Measurements from ENCODE around the gene C12orf42. TPM values are rescaled to one million over a fixed set of nuclear protein-coding genes. Genes with fewer than 3 reads are reported as not detected.

Gene C12orf42
- total RNA-seq, 1 donor = not detected

- TF ChIP-seq, protein P1, sequence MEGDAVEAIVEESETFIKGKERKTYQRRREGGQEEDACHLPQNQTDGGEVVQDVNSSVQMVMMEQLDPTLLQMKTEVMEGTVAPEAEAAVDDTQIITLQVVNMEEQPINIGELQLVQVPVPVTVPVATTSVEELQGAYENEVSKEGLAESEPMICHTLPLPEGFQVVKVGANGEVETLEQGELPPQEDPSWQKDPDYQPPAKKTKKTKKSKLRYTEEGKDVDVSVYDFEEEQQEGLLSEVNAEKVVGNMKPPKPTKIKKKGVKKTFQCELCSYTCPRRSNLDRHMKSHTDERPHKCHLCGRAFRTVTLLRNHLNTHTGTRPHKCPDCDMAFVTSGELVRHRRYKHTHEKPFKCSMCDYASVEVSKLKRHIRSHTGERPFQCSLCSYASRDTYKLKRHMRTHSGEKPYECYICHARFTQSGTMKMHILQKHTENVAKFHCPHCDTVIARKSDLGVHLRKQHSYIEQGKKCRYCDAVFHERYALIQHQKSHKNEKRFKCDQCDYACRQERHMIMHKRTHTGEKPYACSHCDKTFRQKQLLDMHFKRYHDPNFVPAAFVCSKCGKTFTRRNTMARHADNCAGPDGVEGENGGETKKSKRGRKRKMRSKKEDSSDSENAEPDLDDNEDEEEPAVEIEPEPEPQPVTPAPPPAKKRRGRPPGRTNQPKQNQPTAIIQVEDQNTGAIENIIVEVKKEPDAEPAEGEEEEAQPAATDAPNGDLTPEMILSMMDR (IDR thresholded peaks at IDR 0.05; ENCODE audit: insufficient read depth, low read depth, low read length) = no peak
- DNase-seq (ENCODE audit: low read depth) = no peak
- H3K4me3 ChIP-seq (ENCODE audit: low read depth, low read length) = no peak overlapping the region
Measured at GRCh38 chr12:103331643-103332042, 164.1 kb downstream of the C12orf42 start.

GRCh38 chr12:103330672-103331071 lies 165.1 kb downstream of the C12orf42 start:
- TF ChIP-seq, protein P1 (IDR thresholded peaks at IDR 0.05; ENCODE audit: insufficient read depth, low read depth, low read length) = no peak

GRCh38 chr12:103327676-103328075 lies 168.1 kb downstream of the C12orf42 start:
- H3K4me3 ChIP-seq (ENCODE audit: low read depth, low read length) = no peak overlapping the region
- TF ChIP-seq, protein P1 (IDR thresholded peaks at IDR 0.05; ENCODE audit: insufficient read depth, low read depth, low read length) = no peak
- DNase-seq (ENCODE audit: low read depth) = no peak

More at GRCh38 chr12:103330672-103331071, 165.1 kb downstream of the C12orf42 start:
- no peak overlapping the region for H3K4me3 ChIP-seq (ENCODE audit: low read depth, low read length)
- no peak for DNase-seq (ENCODE audit: low read depth)

GRCh38 chr12:103326190-103326589 lies 169.6 kb downstream of the C12orf42 start:
- DNase-seq (ENCODE audit: low read depth) = no peak
- H3K4me3 ChIP-seq (ENCODE audit: low read depth, low read length) = no peak overlapping the region
- TF ChIP-seq, protein P1 (IDR thresholded peaks at IDR 0.05; ENCODE audit: insufficient read depth, low read depth, low read length) = no peak

DNA sequence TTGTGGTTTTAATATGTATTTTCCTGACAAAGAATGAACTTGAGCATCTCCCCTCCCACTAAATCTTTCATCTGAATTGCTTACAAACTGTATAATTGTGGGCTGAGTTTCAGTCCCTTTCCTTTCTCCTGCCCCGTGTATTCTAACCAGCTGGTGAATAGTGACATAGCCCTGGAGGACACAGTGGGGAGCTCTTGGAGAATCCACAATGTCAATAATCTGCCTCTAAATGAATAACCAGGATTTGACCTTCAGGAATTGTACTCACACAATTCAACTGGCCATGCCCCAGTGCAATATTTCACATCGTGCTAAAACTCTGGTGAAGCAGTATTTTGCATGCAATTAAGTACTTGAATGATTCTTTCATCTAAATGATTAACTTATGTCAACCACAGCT lies 177.2 kb downstream of the C12orf42 start:
- TF ChIP-seq, protein P1 (IDR thresholded peaks at IDR 0.05; ENCODE audit: insufficient read depth, low read depth, low read length) = no peak
- H3K4me3 ChIP-seq (ENCODE audit: low read depth, low read length) = no peak overlapping the region
- DNase-seq (ENCODE audit: low read depth) = no peak

DNA sequence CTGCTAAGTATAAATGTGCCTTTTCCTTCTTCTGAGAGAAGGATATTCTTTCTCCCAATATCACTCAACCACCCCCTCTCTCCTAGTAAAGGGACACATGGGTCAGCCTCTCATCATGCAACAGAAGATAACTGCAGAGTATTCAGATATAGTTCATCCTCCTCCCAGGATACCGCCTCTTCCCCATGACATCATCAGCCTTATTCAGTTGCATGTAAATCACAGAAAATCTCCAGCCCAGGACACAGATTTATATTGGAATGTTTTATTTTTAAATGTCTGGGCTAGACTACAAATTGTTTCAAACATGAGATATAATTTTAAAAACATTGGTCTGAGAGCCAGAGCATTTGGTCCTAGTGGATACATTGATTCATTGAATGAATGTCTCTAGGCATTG lies 178.5 kb downstream of the C12orf42 start:
- no peak overlapping the region for H3K4me3 ChIP-seq (ENCODE audit: low read depth, low read length)
- TF ChIP-seq, protein P1 (IDR thresholded peaks at IDR 0.05; ENCODE audit: insufficient read depth, low read depth, low read length) = no peak
- no peak for DNase-seq (ENCODE audit: low read depth)

DNA sequence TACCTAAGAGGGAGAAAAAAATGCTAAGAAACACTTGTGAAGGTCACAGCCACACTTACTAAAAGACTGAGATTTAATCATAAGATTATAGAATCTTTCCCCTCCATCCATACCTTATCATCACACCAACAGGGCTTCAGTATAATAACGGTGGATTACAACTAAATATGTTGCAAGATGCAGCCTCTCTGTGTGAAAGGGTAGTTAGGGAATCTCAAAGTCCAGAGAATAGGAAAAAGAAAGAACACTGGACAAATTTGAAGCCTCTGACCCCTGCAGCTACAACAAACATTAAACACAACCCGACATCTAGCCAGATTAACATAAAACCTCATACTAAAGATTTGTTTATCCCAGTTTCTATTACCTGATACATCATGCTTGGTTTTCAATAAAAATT lies 181.0 kb downstream of the C12orf42 start:
- TF ChIP-seq, protein P1 (IDR thresholded peaks at IDR 0.05; ENCODE audit: insufficient read depth, low read depth, low read length) = no peak
- no peak overlapping the region for H3K4me3 ChIP-seq (ENCODE audit: low read depth, low read length)
- DNase-seq (ENCODE audit: low read depth) = no peak

Data from fibroblast of villous mesenchyme (primary cell).